Naive thymus-derived CD8-positive, alpha-beta T cell (primary cell): Measurements from ENCODE around the gene TBX1. TPM values are rescaled to one million over a fixed set of nuclear protein-coding genes. Genes with fewer than 3 reads are reported as not detected.

Experiments used
- ATAC-seq, 2 donors: fragments of 150-1000 bp; cut with Tn5 transposase in 1 of 2; sonication (Bioruptor Pico), chemical (Tn5 transposase) in 1 of 2; 1 replicate in 1 of 2; 2 replicates in 1 of 2; pipeline ENCODE4 v1.10.0; 2021; ENCODE audit warnings: mild to moderate bottlenecking in 2 of 2, moderate library complexity in 2 of 2
- POLR2A ChIA-PET: fragments of 350-600 bp; sonication (Branson Sonifier 250); formaldehyde crosslinking; loops from one replicate; lab custom pipeline; 2021; ENCODE audit warnings: antibody characterized with exemption; lab: Charles Lee
- DNase-seq, 10 donors: peaks; one replicate each; pipeline versions ENCODE4 v3.0.0 to v3.0.0-alpha.2; 2020 to 2022
- H3K27ac Mint-ChIP-seq, 10 donors: one replicate each; pipeline ENCODE4 v1.8.0; 2020 to 2022; ENCODE audit warnings: mild to moderate bottlenecking in 10 of 10, mixed read lengths in 10 of 10, moderate library complexity in 4 of 10, inconsistent platforms in 1 of 10
- H3K27me3 Mint-ChIP-seq, 5 donors: one replicate each; pipeline ENCODE4 v1.8.0; 2021 to 2022; ENCODE audit warnings: mixed read lengths in 5 of 5
- H3K36me3 Mint-ChIP-seq, 3 donors: one replicate each; pipeline ENCODE4 v1.8.0; 2020 to 2022; ENCODE audit warnings: mixed read lengths in 3 of 3, mild to moderate bottlenecking in 2 of 3, inconsistent platforms in 1 of 3
- H3K4me1 Mint-ChIP-seq, 4 donors: one replicate each; pipeline ENCODE4 v1.8.0; 2021 to 2022; ENCODE audit warnings: mixed read lengths in 4 of 4
- H3K4me3 Mint-ChIP-seq, 10 donors: one replicate each; pipeline ENCODE4 v1.8.0; 2020 to 2022; ENCODE audit warnings: mild to moderate bottlenecking in 10 of 10, mixed read lengths in 10 of 10, moderate library complexity in 6 of 10, inconsistent platforms in 1 of 10
- H3K9me3 Mint-ChIP-seq, 9 donors: one replicate each; pipeline ENCODE4 v1.8.0; 2020 to 2022; ENCODE audit warnings: mixed read lengths in 9 of 9, mild to moderate bottlenecking in 3 of 9, inconsistent platforms in 1 of 9, moderate library complexity in 1 of 9
- polyA plus RNA-seq, 3 donors: library from polyadenylated mRNA; unstranded; fragments of 300-500 nt; fragmentation: Illumina TruSeq; gene quantifications; one replicate each; pipeline ENCODE4 v1.2.3, GENCODE V29; 2021
- total RNA-seq, 8 experiments: library from RNA in 2 of 8; stranded (reverse) in 2 of 8; gene quantifications; one replicate each; pipeline ENCODE4 v1.2.3 and lab custom pipeline; 2021 to 2026

The TBX1 gene
- total and polyA plus RNA-seq, 5 experiments from 2014 or later, result not detected

GRCh38 chr22:19760951-19761724 is 560 bp downstream of the TBX1 start:
- POLR2A ChIA-PET, result no interaction called here
- peaks cover 27 to 76% (median 45%) of the 10 kb centered on the region in 5 donors for H3K27me3 Mint-ChIP-seq
- no peak for DNase-seq

DNA sequence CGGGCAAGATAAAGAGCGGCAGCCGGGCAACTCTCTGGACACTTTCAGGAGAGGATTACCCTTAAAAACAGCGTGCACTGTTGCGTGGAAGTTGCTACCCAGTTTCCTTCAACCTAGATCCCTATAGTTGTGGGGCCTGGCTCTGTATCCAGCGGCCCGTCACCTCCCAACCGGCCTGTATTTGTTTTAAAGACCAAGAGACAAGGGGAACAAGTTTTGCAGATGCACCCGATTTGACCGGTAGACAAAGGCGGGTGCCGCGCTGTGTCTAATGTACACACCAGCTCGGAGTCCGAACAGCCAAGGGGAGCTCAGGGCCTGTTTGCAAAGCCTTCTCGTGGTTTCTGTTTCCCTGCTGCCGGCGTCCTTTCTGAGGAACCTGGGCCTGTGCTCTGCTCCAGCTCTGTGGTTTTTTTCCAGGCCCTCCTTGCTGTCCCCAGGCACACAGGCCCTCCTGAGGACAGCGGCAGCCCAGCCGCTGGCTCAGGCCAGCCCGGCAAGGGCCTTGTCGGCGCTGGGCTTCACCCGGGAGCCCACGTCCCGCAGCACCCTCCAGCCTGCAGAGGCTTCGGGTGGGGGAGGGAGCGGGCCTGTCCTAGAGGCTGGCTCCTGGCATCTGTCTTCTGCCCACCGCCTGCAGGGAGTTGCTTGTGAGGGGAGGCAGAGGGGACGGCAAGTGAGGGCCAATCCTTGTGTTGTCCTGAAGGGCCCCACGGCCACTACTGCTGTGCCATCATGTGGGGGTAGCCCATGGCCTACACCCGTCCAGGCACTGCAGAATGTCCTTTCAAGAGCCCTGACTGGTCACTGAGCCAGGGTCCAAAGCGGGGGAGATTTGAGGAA is 1.4 kb downstream of the TBX1 start:
- POLR2A ChIA-PET, result no interaction called here
- DNase-seq (no peak), ATAC-seq (no peak)
- Mint-ChIP-seq H3K4me1 (peaks cover 18 to 34% (median 28%) of the 10 kb centered on the region in 4 donors), H3K9me3 (peaks cover 0 to 1% (median 0%) of the 10 kb centered on the region in 9 donors), H3K36me3 (peaks cover 2 to 9% (median 8%) of the 10 kb centered on the region in 3 donors), H3K27ac (no peak overlapping the region), H3K27me3 (peaks cover 25 to 76% (median 42%) of the 10 kb centered on the region in 5 donors), H3K4me3 (peak overlapping the region; percentile 59 to 83 (median 78))

More at GRCh38 chr22:19760951-19761724, 560 bp downstream of the TBX1 start:
- Mint-ChIP-seq H3K27ac (no peak overlapping the region), H3K4me3 (peak overlapping the region; percentile 59 to 83 (median 78)), H3K9me3 (peaks cover 0 to 1% (median 0%) of the 10 kb centered on the region in 9 donors), H3K36me3 (peaks cover 2 to 9% (median 8%) of the 10 kb centered on the region in 3 donors), H3K4me1 (peaks cover 18 to 37% (median 32%) of the 10 kb centered on the region in 4 donors)
- ATAC-seq, result no peak

GRCh38 chr22:19762568-19763457 is 2.2 kb downstream of the TBX1 start:
- H3K36me3 Mint-ChIP-seq, result peaks cover 2 to 11% (median 8%) of the 10 kb centered on the region in 3 donors
- ATAC-seq, result no peak
- H3K4me3 Mint-ChIP-seq, result peak overlapping the region in 3 of 10 donors; percentile 15 to 40 (median 36)
- H3K27me3 Mint-ChIP-seq, result peaks cover 23 to 76% (median 44%) of the 10 kb centered on the region in 5 donors
- H3K9me3 Mint-ChIP-seq, result peaks cover 0 to 1% (median 0%) of the 10 kb centered on the region in 9 donors
- H3K4me1 Mint-ChIP-seq, result peaks cover 13 to 36% (median 28%) of the 10 kb centered on the region in 4 donors
- DNase-seq, result no peak
- H3K27ac Mint-ChIP-seq, result no peak overlapping the region
- POLR2A ChIA-PET, result no interaction called here

- no peak for DNase-seq
- no peak for ATAC-seq
- H3K4me3 Mint-ChIP-seq, result peak overlapping the region in 1 of 10 donors; percentile 18
- no peak overlapping the region for H3K27ac Mint-ChIP-seq
- H3K4me1 Mint-ChIP-seq, result peaks cover 14 to 31% (median 29%) of the 10 kb centered on the region in 4 donors
- H3K9me3 Mint-ChIP-seq, result peaks cover 0 to 1% (median 0%) of the 10 kb centered on the region in 9 donors
- peaks cover 2 to 11% (median 8%) of the 10 kb centered on the region in 3 donors for H3K36me3 Mint-ChIP-seq
- peaks cover 27 to 75% (median 41%) of the 10 kb centered on the region in 5 donors for H3K27me3 Mint-ChIP-seq
- POLR2A ChIA-PET, result no interaction called here
These were observed 3.1 kb downstream of the TBX1 start for GRCh38 chr22:19763458-19764298.

- Mint-ChIP-seq H3K36me3 (peaks cover 2 to 11% (median 8%) of the 10 kb centered on the region in 3 donors), H3K9me3 (peaks cover 0 to 1% (median 0%) of the 10 kb centered on the region in 9 donors), H3K4me1 (peaks cover 14 to 32% (median 29%) of the 10 kb centered on the region in 4 donors), H3K4me3 (peak overlapping the region in 1 of 10 donors; percentile 38), H3K27ac (no peak overlapping the region), H3K27me3 (peaks cover 30 to 77% (median 43%) of the 10 kb centered on the region in 5 donors)
- ATAC-seq, result no peak
- DNase-seq, result no peak
- POLR2A ChIA-PET, result no interaction called here
These were observed 3.7 kb downstream of the TBX1 start for GRCh38 chr22:19764299-19764593.

DNA sequence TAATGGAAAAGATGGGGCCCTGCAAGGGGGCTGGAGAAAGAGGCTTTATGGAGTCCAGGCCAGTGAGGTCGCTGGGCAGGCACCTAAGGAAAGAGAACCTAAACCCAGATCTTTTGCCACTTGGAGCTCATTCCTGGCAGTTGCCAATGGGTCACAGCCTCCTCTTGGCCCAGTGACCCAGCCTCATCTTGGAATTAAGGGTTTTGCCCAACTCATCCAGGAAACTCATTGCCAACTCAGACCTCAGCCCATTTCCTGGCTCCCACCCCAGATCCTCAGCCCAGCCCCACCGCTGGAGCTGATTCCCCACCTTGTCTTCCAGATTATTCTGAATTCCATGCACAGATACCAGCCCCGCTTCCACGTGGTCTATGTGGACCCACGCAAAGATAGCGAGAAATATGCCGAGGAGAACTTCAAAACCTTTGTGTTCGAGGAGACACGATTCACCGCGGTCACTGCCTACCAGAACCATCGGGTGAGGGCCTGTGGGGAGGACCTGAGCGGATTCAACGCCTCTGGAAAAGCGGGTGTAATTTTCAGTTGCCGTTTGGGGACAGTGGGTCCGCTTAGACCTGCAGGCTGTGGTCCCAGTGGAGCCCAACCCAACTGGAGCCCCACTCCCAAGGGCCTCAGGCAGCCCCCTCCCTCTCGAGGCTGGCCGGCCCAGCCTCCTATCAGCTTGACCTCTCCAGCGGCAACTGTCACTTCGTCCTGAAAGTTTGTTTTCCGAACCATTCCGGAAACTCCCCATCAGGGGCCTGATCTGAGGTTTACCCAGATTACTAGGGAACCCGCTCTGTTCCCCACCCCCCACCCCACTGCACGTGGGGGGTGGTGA is 4.3 kb downstream of the TBX1 start:
- ATAC-seq, result no peak
- peaks cover 33 to 77% (median 43%) of the 10 kb centered on the region in 5 donors for H3K27me3 Mint-ChIP-seq
- peaks cover 9 to 28% (median 23%) of the 10 kb centered on the region in 4 donors for H3K4me1 Mint-ChIP-seq
- DNase-seq, result no peak
- peaks cover 2 to 10% (median 6%) of the 10 kb centered on the region in 3 donors for H3K36me3 Mint-ChIP-seq
- H3K9me3 Mint-ChIP-seq, result peaks cover 0 to 1% (median 0%) of the 10 kb centered on the region in 9 donors
- peak overlapping the region in 9 of 10 donors; percentile 30 to 79 (median 65) for H3K4me3 Mint-ChIP-seq
- no peak overlapping the region for H3K27ac Mint-ChIP-seq
- POLR2A ChIA-PET, result no interaction called here

DNA sequence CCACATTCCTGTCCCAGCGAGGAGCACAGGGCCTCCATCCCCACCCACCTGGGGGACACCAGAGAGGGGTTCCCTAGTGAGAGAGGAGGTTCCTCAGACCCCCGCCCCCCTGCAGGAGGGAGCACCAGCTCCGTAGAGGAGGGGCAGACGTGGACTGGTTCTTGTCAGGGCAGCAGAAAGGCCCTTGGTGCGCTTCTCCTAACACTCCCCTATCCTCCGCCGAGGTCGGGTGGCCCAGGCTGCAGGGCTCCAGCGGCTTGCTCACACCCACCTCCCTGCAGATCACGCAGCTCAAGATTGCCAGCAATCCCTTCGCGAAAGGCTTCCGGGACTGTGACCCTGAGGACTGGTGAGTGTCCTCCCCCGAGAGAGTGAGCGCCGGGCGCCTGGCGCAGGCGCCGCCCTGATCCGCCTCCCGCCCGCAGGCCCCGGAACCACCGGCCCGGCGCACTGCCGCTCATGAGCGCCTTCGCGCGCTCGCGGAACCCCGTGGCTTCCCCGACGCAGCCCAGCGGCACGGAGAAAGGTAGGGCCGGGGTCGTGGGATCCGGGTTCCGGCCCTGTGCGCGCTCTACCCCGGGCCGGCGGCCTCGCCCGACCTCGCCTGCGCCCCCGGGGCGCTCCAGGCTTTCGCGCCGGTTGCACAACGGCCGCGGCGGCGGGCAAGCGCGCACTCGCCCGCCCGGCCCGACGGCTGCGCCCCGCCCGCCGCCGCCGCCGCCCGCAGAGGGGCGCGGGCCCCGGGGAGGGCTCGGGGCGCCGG is 5.1 kb downstream of the TBX1 start:
- Mint-ChIP-seq H3K27me3 (peaks cover 33 to 77% (median 46%) of the 10 kb centered on the region in 5 donors), H3K27ac (no peak overlapping the region), H3K36me3 (peaks cover 0 to 5% (median 0%) of the 10 kb centered on the region in 3 donors), H3K4me1 (peaks cover 6 to 23% (median 17%) of the 10 kb centered on the region in 4 donors), H3K4me3 (peak overlapping the region; percentile 61 to 82 (median 71)), H3K9me3 (peaks cover 0 to 1% (median 0%) of the 10 kb centered on the region in 9 donors)
- POLR2A ChIA-PET, result no interaction called here
- DNase-seq, result no peak
- ATAC-seq, result peak; percentile 57 to 60

DNA sequence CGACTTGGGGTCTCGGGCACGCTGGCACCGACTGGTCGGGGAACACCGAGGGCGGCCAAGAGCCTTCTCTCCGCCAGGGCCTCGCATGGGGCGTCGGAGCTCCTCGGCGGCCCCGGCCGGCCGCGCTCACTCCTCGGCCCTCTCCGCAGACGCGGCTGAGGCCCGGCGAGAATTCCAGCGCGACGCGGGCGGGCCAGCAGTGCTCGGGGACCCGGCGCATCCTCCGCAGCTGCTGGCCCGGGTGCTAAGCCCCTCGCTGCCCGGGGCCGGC is 5.6 kb downstream of the TBX1 start:
- ATAC-seq (peak in 1 of 2 donors; percentile 26), DNase-seq (no peak)
- POLR2A ChIA-PET, result no interaction called here
- Mint-ChIP-seq H3K27ac (no peak overlapping the region), H3K27me3 (peaks cover 33 to 81% (median 46%) of the 10 kb centered on the region in 5 donors), H3K36me3 (peaks cover 0 to 5% (median 0%) of the 10 kb centered on the region in 3 donors), H3K4me3 (no peak overlapping the region), H3K4me1 (peaks cover 6 to 23% (median 17%) of the 10 kb centered on the region in 4 donors), H3K9me3 (peaks cover 0 to 1% (median 0%) of the 10 kb centered on the region in 9 donors)

DNA sequence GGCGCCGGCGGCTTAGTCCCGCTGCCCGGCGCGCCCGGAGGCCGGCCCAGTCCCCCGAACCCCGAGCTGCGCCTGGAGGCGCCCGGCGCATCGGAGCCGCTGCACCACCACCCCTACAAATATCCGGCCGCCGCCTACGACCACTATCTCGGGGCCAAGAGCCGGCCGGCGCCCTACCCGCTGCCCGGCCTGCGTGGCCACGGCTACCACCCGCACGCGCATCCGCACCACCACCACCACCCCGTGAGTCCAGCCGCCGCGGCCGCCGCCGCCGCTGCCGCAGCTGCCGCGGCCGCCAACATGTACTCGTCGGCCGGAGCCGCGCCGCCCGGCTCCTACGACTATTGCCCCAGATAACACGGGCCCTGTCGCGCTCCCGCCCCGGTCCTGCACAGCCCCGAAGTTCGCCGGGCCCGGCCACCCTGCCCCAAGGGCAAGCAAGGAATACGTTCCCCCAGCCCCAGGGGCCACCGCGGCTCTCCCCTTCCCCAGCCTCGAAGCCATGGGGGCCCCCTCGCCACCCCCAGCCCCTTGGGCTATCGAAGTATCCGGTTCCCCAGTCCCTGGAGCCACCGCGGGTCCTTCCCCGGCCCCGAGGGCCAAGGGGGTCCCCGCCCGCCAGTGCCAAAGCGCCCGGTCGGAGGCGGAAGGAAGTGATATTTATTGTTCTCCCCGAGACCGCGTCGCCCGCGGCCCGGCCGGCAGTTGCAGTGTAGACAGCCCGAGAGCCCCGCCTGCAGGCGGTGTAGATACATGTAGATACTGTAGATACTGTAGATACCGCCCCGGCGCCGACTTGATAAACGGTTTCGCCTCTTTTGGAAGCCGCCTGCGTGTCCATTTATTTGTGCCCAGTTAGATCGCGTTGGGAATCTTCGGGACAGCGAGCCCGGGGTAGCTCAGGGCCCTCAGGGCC is 6.2 kb downstream of the TBX1 start:
- peak overlapping the region in 9 of 10 donors; percentile 12 to 69 (median 54) for H3K4me3 Mint-ChIP-seq
- DNase-seq (peak in 7 of 10 donors; percentile 16 to 40 (median 25)), ATAC-seq (peak; percentile 65 to 76)
- H3K27me3 Mint-ChIP-seq, result peaks cover 31 to 81% (median 48%) of the 10 kb centered on the region in 5 donors
- H3K4me1 Mint-ChIP-seq, result peaks cover 5 to 20% (median 14%) of the 10 kb centered on the region in 4 donors
- H3K9me3 Mint-ChIP-seq, result peaks cover 0 to 1% (median 0%) of the 10 kb centered on the region in 9 donors
- peaks cover 0 to 5% (median 0%) of the 10 kb centered on the region in 3 donors for H3K36me3 Mint-ChIP-seq
- no peak overlapping the region for H3K27ac Mint-ChIP-seq
- POLR2A ChIA-PET, result no interaction called here
